Kidney (tissue), 14 donors: ENCODE results near the gene ACP3. TPM values are rescaled to one million over a fixed set of nuclear protein-coding genes. Genes with fewer than 3 reads are reported as not detected.
"Not testable (repeated sequence)": the region's sequence is repeated elsewhere in the genome, so short reads cannot be mapped to it uniquely, and the experiment has no call there.

Source experiments
- DNase-seq, 5 donors: peaks; one replicate each; pipeline ENCODE4 v3.0.0-alpha.2; 2013 to 2020
- FAIRE-seq: peaks from 2 replicates; lab custom pipeline; 2012; peaks lifted over from hg19 to GRCh38; lab: Jason Lieb, UNC
- H3K27ac ChIP-seq, 2 donors: one replicate each; pipeline ENCODE4 v1.7.0; 2013; ENCODE audit warnings: low read depth in 2 of 2, low read length in 2 of 2, inconsistent platforms in 1 of 2
- H3K27me3 ChIP-seq: one replicate; pipeline ENCODE4 v1.7.1; 2013; ENCODE audit warnings: low read length, inconsistent platforms; ENCODE audit not compliant: control insufficient read depth, insufficient read depth
- H3K36me3 ChIP-seq, 3 donors: one replicate each; pipeline versions ENCODE4 v1.7.0 to v1.7.1; 2013; ENCODE audit warnings: low read length in 3 of 3, control low read depth in 1 of 3, inconsistent platforms in 1 of 3; ENCODE audit not compliant: insufficient read depth in 3 of 3, control insufficient read depth in 2 of 3
- H3K4me1 ChIP-seq, 3 donors: one replicate each; pipeline versions ENCODE4 v1.7.0 to v1.7.1; 2013; ENCODE audit warnings: low read length in 3 of 3, inconsistent platforms in 1 of 3, low read depth in 1 of 3; ENCODE audit not compliant: control insufficient read depth in 2 of 3, insufficient read depth in 2 of 3
- H3K4me3 ChIP-seq, 3 donors: one replicate each; pipeline versions ENCODE4 v1.7.0 to v1.8.1; 2013; ENCODE audit warnings: low read length in 3 of 3, control low read depth in 1 of 3, inconsistent platforms in 1 of 3
- H3K9ac ChIP-seq, 3 donors: one replicate each; pipeline versions ENCODE4 v1.7.0 to v1.7.1; 2013; ENCODE audit warnings: low read length in 3 of 3, control low read depth in 1 of 3, inconsistent platforms in 1 of 3
- H3K9me3 ChIP-seq, 3 donors: one replicate each; pipeline versions ENCODE4 v1.7.0 to v1.7.1; 2013; ENCODE audit warnings: low read length in 3 of 3, control low read depth in 1 of 3, inconsistent platforms in 1 of 3; ENCODE audit not compliant: control insufficient read depth in 2 of 3, insufficient read depth in 1 of 3
- intact Hi-C: fragments of 100-400 bp; cut with DNase I; formaldehyde crosslinking; loops from one replicate; pipeline ENCODE4 v1.11.1; 2022
- polyA plus RNA-seq: library from polyadenylated mRNA; stranded (reverse); fragments of 350-450 nt; fragmentation: Illumina TruSeq; extraction: RNeasy Lipid Tissue Mini Kit (QIAGEN cat#74804); gene quantifications from one replicate; pipeline ENCODE4 v1.2.3, GENCODE V29; 2014; ENCODE audit warnings: low read depth, low replicate concordance; ENCODE audit not compliant: insufficient read depth
- total RNA-seq: library from RNA; stranded (reverse); fragmentation: NEBNext Ultra II Directional; extraction: Animal tissue kit (Norgen Biotek cat#: 25700); gene quantifications from one replicate; pipeline ENCODE4 v1.2.1, GENCODE V29; 2021
- TF ChIP-seq, protein P1 (sequence below): IDR thresholded peaks from 3 replicates; pipeline ENCODE4 v1.5.1; 2012; ENCODE audit warnings: mild to moderate bottlenecking, moderate library complexity, borderline replicate concordance; ENCODE audit not compliant: insufficient read depth; ENCODE audit errors: extremely low read depth
- donor health status: control.
- donor health status: control.
- donor health status: control.
- donor health status: control.
- donor health status: control.
- donor health status: DM: yes; HTN: yes; CAD: no.
- donor health status: Normal renal cell carcinoma (clear cell type).

ACP3 gene
- total and polyA plus RNA-seq, 2 donors from 2014 or later = 31.8 to 67.8 TPM

DNA sequence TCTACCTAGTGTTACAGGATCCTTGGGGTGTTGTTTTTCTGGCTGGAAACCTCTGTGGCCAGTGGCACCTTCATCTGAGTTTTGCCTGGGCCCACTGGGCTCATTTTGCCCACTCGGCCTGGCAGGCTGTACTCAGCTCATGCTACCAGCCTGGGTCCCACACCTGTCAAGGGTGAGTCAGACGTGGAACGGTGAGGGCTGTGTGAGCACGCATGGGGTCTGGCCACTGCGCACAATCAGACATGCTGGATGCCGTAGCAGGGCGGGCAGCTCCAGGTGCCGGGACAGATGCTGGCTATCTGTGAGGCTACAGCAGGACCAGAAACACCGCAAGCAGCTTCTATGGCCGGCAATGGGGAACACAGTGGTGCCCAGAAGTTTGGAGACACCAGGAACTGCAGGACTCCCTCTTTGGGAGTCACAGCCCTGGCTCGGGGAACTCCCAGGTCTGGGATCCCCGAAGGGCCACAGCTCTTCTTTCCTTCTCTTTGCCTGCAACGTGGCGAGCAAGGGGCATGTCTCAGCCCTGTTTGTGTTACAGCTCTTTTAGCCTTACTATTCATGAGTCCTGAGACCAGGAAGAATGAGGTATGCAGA, 64.2 kb downstream of the ACP3 start:
- no peak overlapping the region for H3K9ac ChIP-seq
- DNase-seq (peak in 1 of 5 donors; percentile 58), FAIRE-seq (no peak)
- H3K36me3 ChIP-seq = no peaks in the 10 kb centered on the region
- no peaks in the 10 kb centered on the region for H3K4me1 ChIP-seq
- no peak overlapping the region for H3K4me3 ChIP-seq
- H3K27me3 ChIP-seq = no peaks in the 10 kb centered on the region
- H3K27ac ChIP-seq = no peak overlapping the region
- intact Hi-C loops = no loop called here
- TF ChIP-seq, protein P1, sequence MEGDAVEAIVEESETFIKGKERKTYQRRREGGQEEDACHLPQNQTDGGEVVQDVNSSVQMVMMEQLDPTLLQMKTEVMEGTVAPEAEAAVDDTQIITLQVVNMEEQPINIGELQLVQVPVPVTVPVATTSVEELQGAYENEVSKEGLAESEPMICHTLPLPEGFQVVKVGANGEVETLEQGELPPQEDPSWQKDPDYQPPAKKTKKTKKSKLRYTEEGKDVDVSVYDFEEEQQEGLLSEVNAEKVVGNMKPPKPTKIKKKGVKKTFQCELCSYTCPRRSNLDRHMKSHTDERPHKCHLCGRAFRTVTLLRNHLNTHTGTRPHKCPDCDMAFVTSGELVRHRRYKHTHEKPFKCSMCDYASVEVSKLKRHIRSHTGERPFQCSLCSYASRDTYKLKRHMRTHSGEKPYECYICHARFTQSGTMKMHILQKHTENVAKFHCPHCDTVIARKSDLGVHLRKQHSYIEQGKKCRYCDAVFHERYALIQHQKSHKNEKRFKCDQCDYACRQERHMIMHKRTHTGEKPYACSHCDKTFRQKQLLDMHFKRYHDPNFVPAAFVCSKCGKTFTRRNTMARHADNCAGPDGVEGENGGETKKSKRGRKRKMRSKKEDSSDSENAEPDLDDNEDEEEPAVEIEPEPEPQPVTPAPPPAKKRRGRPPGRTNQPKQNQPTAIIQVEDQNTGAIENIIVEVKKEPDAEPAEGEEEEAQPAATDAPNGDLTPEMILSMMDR = no peak
- no peaks in the 10 kb centered on the region for H3K9me3 ChIP-seq

DNA sequence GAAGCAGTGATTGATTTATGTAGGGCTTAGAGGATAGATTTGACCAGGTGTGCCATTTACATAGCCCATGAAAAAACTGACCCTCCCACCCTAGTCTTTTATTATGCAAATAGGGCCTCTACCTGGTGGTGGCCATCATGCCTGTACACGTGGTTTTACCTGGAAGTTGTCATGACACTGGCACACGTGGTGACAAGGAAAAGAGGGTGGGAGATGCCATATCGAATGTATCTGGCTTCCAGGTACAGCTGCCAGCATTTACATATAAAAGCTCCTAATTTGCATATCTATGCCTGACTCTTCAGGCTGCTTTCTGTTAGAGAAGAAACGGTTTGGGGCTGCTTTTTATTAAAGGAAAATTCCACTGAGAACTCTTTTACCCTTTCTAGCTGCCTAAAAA, 65.1 kb downstream of the ACP3 start:
- TF ChIP-seq, protein P1 = no peak
- no peak for DNase-seq
- no peak overlapping the region for H3K4me3 ChIP-seq
- no peak overlapping the region for H3K9ac ChIP-seq
- H3K4me1 ChIP-seq = no peaks in the 10 kb centered on the region
- FAIRE-seq = no peak
- intact Hi-C loops = no loop called here
- H3K36me3 ChIP-seq = no peaks in the 10 kb centered on the region
- no peaks in the 10 kb centered on the region for H3K27me3 ChIP-seq
- H3K9me3 ChIP-seq = no peaks in the 10 kb centered on the region
- no peak overlapping the region for H3K27ac ChIP-seq

DNA sequence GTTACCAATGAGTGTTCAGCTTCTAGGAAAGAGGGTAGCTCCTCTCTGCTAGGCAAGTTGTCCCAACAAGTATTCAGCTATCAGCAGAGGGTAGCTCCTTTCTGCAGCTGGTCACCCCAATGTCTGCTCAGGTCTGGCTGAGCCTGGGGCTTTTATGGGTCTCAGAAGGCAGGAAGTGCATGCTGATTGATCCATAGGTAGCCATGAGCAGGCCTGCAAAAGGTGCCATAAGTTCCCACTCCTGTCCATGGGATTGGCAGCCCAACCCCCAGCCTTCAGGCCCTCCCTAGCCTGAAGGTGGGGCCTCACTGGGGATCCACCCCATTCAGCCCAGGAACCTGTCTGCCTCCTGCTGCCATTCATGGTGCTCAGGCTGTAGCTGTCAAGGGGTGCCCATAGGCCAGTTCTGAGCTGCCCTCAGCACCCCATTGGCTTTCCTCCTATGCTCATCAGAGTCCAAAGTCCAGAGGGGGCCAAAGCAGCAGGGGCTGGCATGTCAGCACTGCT, 65.5 kb downstream of the ACP3 start:
- Histone ChIP-seq H3K9me3 (no peaks in the 10 kb centered on the region), H3K9ac (no peak overlapping the region), H3K4me1 (no peaks in the 10 kb centered on the region), H3K27ac (no peak overlapping the region), H3K4me3 (no peak overlapping the region), H3K36me3 (no peaks in the 10 kb centered on the region), H3K27me3 (no peaks in the 10 kb centered on the region)
- TF ChIP-seq, protein P1 = no peak
- no peak for FAIRE-seq
- intact Hi-C loops = no loop called here
- DNase-seq = no peak

DNA sequence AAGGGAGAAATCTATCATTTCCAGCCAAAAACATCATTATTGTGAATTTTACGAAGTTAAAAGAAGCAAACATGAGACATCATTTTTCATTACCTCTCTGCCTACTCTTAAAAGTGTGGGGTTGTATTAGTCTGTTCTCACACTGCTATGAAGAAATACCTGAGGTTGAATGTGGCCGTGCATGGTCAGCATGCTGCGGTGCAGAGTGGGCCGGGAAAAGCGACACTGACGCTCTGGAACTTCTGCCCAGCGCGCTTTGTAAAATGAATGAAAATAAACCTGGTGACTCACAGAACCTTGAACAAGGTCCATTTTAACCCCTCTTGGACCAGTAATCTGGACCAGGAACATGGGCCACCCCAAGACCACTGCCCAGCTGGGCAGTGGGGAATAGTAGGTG, 69.1 kb downstream of the ACP3 start:
- no peak for FAIRE-seq
- no peak overlapping the region for H3K4me3 ChIP-seq
- TF ChIP-seq, protein P1 = no peak
- no peaks in the 10 kb centered on the region for H3K27me3 ChIP-seq
- H3K27ac ChIP-seq = no peak overlapping the region
- H3K4me1 ChIP-seq = no peaks in the 10 kb centered on the region
- H3K9me3 ChIP-seq = no peaks in the 10 kb centered on the region
- H3K36me3 ChIP-seq = no peaks in the 10 kb centered on the region
- intact Hi-C loops = no loop called here
- no peak for DNase-seq
- no peak overlapping the region for H3K9ac ChIP-seq

DNA sequence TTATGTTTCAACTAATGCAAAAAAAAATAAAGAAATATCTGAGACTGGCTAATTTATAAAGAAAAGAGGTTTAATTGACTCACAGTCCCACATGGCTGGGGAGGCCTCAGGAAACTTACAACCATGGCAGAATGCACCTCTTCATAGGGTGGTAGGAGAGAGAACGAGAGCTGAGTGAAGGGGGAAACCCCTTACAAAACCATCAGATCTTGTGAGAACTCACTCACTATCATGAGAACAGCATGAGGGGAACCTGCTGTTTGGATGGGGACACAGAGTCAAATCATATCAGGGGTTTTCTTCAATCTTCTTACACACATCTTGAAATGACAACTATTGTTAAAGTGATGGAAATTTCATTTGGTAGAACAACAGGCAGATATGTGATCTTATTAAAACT, 75.5 kb downstream of the ACP3 start:
- H3K27ac ChIP-seq, H3K27me3 ChIP-seq, H3K36me3 ChIP-seq, FAIRE-seq, H3K9me3 ChIP-seq, H3K4me3 ChIP-seq, H3K4me1 ChIP-seq, DNase-seq, intact Hi-C loops, H3K9ac ChIP-seq: not testable (repeated sequence)
